HCT116 (cell line): ENCODE results near the gene ZNF600. TPM values are rescaled to one million over a fixed set of nuclear protein-coding genes. Genes with fewer than 3 reads are reported as not detected.

Experiments
- total RNA-seq: library from RNA; stranded (reverse); gene quantifications from one replicate; pipeline ENCODE4 v1.2.1, GENCODE V29; 2021; ENCODE audit not compliant: unreplicated experiment

The ZNF600 gene
- total RNA-seq, 1 experiment from 2014 or later = 12.7 TPM

Other genes with a start within 250 kb of the ZNF600 start
- gene ZNF701, start 216.5 kb downstream of the ZNF600 start, total RNA-seq = 9.0 TPM
- 34.2 TPM for gene ZNF83, start 148.4 kb downstream of the ZNF600 start, total RNA-seq
- 12.2 TPM for gene ZNF611, start 51.7 kb downstream of the ZNF600 start, total RNA-seq
- gene ZNF28, start 34.8 kb upstream of the ZNF600 start, total RNA-seq = 17.8 TPM
- 12.3 TPM for gene ZNF468, start 70.8 kb upstream of the ZNF600 start, total RNA-seq
- gene ZNF320, start 110.8 kb upstream of the ZNF600 start, total RNA-seq = 9.2 TPM
- 6.4 TPM for gene ZNF888, start 136.6 kb upstream of the ZNF600 start, total RNA-seq
- 8.9 TPM for gene ZNF816, start 176.1 kb upstream of the ZNF600 start, total RNA-seq
- not detected for gene ERVV-1, start 227.1 kb upstream of the ZNF600 start, total RNA-seq